A673 (cell line): Measurements from ENCODE around the gene VSX2. TPM values are rescaled to one million over a fixed set of nuclear protein-coding genes. Genes with fewer than 3 reads are reported as not detected.

Experiments used
- BruUV-seq: library from RNA; stranded (reverse); fragments of 400-500 nt; replicated peaks from 2 replicates; lab custom pipeline; 2021; lab: Mats Ljungman, UMichigan
- CTCF ChIA-PET: fragments of 300-600 bp; sonication (Branson Sonifier 250); formaldehyde crosslinking; loops from one replicate; lab custom pipeline; 2022; ENCODE audit warnings: antibody characterized with exemption; lab: Charles Lee
- POLR2A ChIA-PET: fragments of 300-600 bp; sonication (Branson Sonifier 250); formaldehyde crosslinking; loops from one replicate; lab custom pipeline; 2022; ENCODE audit warnings: antibody characterized with exemption; ENCODE audit not compliant: low non-redundant PET; lab: Charles Lee
- DNase-seq: peaks from one replicate; pipeline ENCODE4 v3.0.0-alpha.2; 2015; ENCODE audit warnings: low spot score
- H3K27ac ChIP-seq: fragments of 200-600 bp; sonication (generic); 2 replicates; pipeline ENCODE4 v1.5.1; 2016; ENCODE audit warnings: mixed run types, low read depth, mild to moderate bottlenecking, mixed read lengths, antibody characterized with exemption, low read length; ENCODE audit not compliant: poor library complexity, severe bottlenecking
- H3K27me3 ChIP-seq: fragments of 200-600 bp; sonication (generic); replicated peaks from 2 replicates; pipeline ENCODE4 v1.6.1; 2017; ENCODE audit warnings: mixed run types, low read depth, mild to moderate bottlenecking, mixed read lengths, antibody characterized with exemption, low read length; ENCODE audit not compliant: insufficient read depth, poor library complexity
- H3K36me3 ChIP-seq: fragments of 200-600 bp; sonication (generic); 2 replicates; pipeline ENCODE4 v1.6.1; 2016; ENCODE audit warnings: mixed run types, mild to moderate bottlenecking, mixed read lengths, antibody characterized with exemption, low read length; ENCODE audit not compliant: insufficient read depth, poor library complexity, severe bottlenecking
- H3K4me1 ChIP-seq: fragments of 200-600 bp; sonication (generic); 2 replicates; pipeline ENCODE4 v1.6.1; 2017; ENCODE audit warnings: mixed run types, mild to moderate bottlenecking, mixed read lengths, antibody characterized with exemption, low read length; ENCODE audit not compliant: insufficient read depth, poor library complexity, severe bottlenecking
- H3K4me3 ChIP-seq: fragments of 200-600 bp; sonication (generic); 2 replicates; pipeline ENCODE4 v1.5.1; 2016; ENCODE audit warnings: low read depth, mixed run types, mild to moderate bottlenecking, mixed read lengths, low read length; ENCODE audit not compliant: poor library complexity, severe bottlenecking
- H3K9me3 ChIP-seq: fragments of 200-600 bp; sonication (generic); 2 replicates; pipeline ENCODE4 v1.6.1; 2016; ENCODE audit warnings: mixed run types, low read depth, mild to moderate bottlenecking, mixed read lengths, antibody characterized with exemption, low read length; ENCODE audit not compliant: poor library complexity, severe bottlenecking
- CTCF ChIP-seq: fragments of 300-800, 200-600 bp; sonication (generic); conservative IDR thresholded peaks from 2 replicates; pipeline ENCODE4 v1.5.1; 2017; ENCODE audit warnings: low read depth, mild to moderate bottlenecking, antibody characterized with exemption, low read length, moderate library complexity, mixed read lengths
- EZH2 ChIP-seq: fragments of 200-600 bp; sonication (generic); IDR thresholded peaks from 2 replicates; pipeline ENCODE4 v1.6.1; 2017; ENCODE audit warnings: borderline replicate concordance, low read depth, mild to moderate bottlenecking, mixed read lengths, antibody characterized with exemption, low read length; ENCODE audit not compliant: poor library complexity, severe bottlenecking
- intact Hi-C: fragments of 100-400 bp; cut with micrococcal nuclease; formaldehyde crosslinking; loops from one replicate; pipeline ENCODE4 v1.10.0; 2022; ENCODE audit not compliant: unreplicated experiment
- total RNA-seq: library from RNA; stranded (reverse); gene quantifications from 2 replicates; pipeline ENCODE4 v1.2.3, GENCODE V29; 2021

VSX2 gene
- total RNA-seq, 1 experiment from 2014 or later: not detected

- CTCF ChIA-PET: no interaction called here
- intact Hi-C loops: no loop called here
- H3K9me3 ChIP-seq: no peaks in the 10 kb centered on the region
Measured at GRCh38 chr14:74242780-74243042, 3.5 kb downstream of the VSX2 start.

GRCh38 chr14:74243051-74243450 lies 3.8 kb downstream of the VSX2 start:
- intact Hi-C loops: no loop called here
- Histone ChIP-seq H3K36me3 (no peaks in the 10 kb centered on the region), H3K4me1 (no peaks in the 10 kb centered on the region), H3K4me3 (no peak overlapping the region), H3K27ac (no peak overlapping the region), H3K9me3 (no peaks in the 10 kb centered on the region), H3K27me3 (peaks cover 65% of the 10 kb centered on the region)
- no TSS peak for BruUV-seq
- TF ChIP-seq CTCF (no peak), EZH2 (no peak)
- ChIA-PET POLR2A (no interaction called here), CTCF (no interaction called here)
- no peak for DNase-seq

More at GRCh38 chr14:74242780-74243042, 3.5 kb downstream of the VSX2 start:
- POLR2A ChIA-PET: no interaction called here
- Histone ChIP-seq H3K27ac (no peak overlapping the region), H3K27me3 (peaks cover 68% of the 10 kb centered on the region), H3K4me3 (no peak overlapping the region), H3K4me1 (no peaks in the 10 kb centered on the region), H3K36me3 (no peaks in the 10 kb centered on the region)
- no peak for TF ChIP-seq CTCF
- no peak for TF ChIP-seq EZH2
- BruUV-seq: no TSS peak
- no peak for DNase-seq

- TF ChIP-seq EZH2 (no peak), CTCF (no peak; the same call in 1 of the 2 replicates)
- no TSS peak for BruUV-seq
- Histone ChIP-seq H3K4me3 (no peak overlapping the region), H3K36me3 (no peaks in the 10 kb centered on the region), H3K9me3 (no peaks in the 10 kb centered on the region), H3K27me3 (peaks cover 54% of the 10 kb centered on the region), H3K4me1 (no peaks in the 10 kb centered on the region), H3K27ac (no peak overlapping the region)
- DNase-seq: no peak
- CTCF ChIA-PET: no interaction called here
- POLR2A ChIA-PET: no interaction called here
- intact Hi-C loops: no loop called here
Measured at GRCh38 chr14:74244115-74244514, 4.9 kb downstream of the VSX2 start.
